RPMI7951 (cell line): Measurements from ENCODE around the gene CPPED1. TPM values are rescaled to one million over a fixed set of nuclear protein-coding genes. Genes with fewer than 3 reads are reported as not detected.
A peak's percentile ranks its signal among the peaks of the same experiment; 100 is the strongest.

ENCODE experiments used
- DNase-seq: peaks from one replicate; pipeline ENCODE4 v3.0.0-alpha.2; 2012; ENCODE audit warnings: low read depth
- total RNA-seq: library from RNA; depleted of rRNA; stranded (reverse); fragments of >200 nt; shearing (Covaris generic); gene quantifications from 2 replicates; pipeline ENCODE4 v1.2.3, GENCODE V29; 2014; rRNA removed

The CPPED1 gene
- total RNA-seq, 1 experiment from 2014 or later, result 16.7 TPM

GRCh38 chr16:12609937-12610699 is 193.6 kb downstream of the CPPED1 start:
- peak; percentile 53 for DNase-seq

Other genes starting within 250 kb of the CPPED1 start
- gene SHISA9, start 97.7 kb upstream of the CPPED1 start, total RNA-seq, result 0.10 and 0.12 TPM in 2 replicates